GM12878 (cell line): ENCODE measurements around the gene LRRK1.

Experiments
- CREB1 ChIP-seq: IDR thresholded peaks from 2 replicates; pipeline ENCODE4 v1.6.1; 2012; ENCODE audit warnings: low read depth, mild to moderate bottlenecking, inconsistent platforms
- KAT2A ChIP-seq: conservative IDR thresholded peaks from 2 replicates; pipeline ENCODE4 v1.6.1; 2011; ENCODE audit warnings: low read depth, low read length; ENCODE audit not compliant: control insufficient read depth
- POLR2A ChIP-seq: IDR thresholded peaks from 2 replicates; pipeline ENCODE4 v1.6.1; 2011; ENCODE audit warnings: low read depth, mild to moderate bottlenecking, low read length
- ZZZ3 ChIP-seq: IDR thresholded peaks from 2 replicates; pipeline ENCODE4 v1.6.1; 2011; ENCODE audit warnings: low read depth; ENCODE audit not compliant: control insufficient read depth, insufficient read length
- TF ChIP-seq, protein P1 (sequence below), 3 experiments: IDR thresholded peaks in 2 of 3; conservative IDR thresholded peaks in 1 of 3; 2 replicates each; pipeline ENCODE4 v1.5.1; 2011; ENCODE audit warnings: low read depth in 3 of 3, low read length in 3 of 3, mild to moderate bottlenecking in 3 of 3, control low read depth in 2 of 3, moderate library complexity in 2 of 3, inconsistent platforms in 1 of 3, mixed read lengths in 1 of 3; ENCODE audit not compliant: control insufficient read depth in 2 of 3, insufficient read depth in 1 of 3; ENCODE audit errors: extremely low read depth in 1 of 3

DNA sequence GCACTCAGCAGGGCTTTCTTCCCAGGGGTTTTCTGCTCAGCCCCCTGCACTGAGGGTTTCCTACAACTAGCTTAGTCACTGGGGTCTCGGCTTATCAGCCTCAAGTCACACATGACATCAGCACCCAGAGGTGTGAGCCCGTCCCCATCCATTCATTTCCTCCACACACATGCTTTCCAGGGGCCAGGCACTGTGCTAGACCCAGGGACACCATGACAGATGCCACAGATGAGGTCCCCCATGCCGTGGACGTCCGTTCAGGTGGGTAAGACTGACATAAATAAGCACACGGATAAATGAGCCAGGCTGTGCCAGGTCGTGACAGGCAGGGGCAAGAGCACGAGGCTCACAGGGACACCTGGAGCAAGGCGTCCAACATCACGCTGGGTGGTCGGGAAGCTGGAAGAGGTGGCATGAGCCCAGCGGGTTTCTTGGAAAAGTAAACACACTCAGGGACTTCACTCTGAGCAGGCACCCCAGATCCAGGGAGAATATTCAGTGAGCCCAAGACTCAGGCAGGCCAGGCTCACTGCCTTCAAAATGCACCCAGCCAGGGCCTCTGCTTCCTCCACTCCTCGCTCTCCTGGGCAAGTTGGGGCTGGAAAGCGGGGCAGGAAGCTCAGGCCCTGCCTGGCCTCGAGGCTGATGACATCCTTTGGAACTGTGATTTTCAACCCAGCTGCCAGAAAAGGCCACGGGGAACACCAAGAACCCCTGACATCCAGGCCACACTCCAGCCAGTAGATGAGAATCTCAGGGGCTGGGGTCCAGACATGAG is 193.4 kb downstream of the LRRK1 start:
- TF ChIP-seq POLR2A: no peak
- no peak for TF ChIP-seq KAT2A
- TF ChIP-seq, protein P1, sequence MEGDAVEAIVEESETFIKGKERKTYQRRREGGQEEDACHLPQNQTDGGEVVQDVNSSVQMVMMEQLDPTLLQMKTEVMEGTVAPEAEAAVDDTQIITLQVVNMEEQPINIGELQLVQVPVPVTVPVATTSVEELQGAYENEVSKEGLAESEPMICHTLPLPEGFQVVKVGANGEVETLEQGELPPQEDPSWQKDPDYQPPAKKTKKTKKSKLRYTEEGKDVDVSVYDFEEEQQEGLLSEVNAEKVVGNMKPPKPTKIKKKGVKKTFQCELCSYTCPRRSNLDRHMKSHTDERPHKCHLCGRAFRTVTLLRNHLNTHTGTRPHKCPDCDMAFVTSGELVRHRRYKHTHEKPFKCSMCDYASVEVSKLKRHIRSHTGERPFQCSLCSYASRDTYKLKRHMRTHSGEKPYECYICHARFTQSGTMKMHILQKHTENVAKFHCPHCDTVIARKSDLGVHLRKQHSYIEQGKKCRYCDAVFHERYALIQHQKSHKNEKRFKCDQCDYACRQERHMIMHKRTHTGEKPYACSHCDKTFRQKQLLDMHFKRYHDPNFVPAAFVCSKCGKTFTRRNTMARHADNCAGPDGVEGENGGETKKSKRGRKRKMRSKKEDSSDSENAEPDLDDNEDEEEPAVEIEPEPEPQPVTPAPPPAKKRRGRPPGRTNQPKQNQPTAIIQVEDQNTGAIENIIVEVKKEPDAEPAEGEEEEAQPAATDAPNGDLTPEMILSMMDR (IDR thresholded peaks at IDR 0.05 in 2 of 3, conservative IDR thresholded peaks at IDR 0.05 in 1 of 3; ENCODE audit: control insufficient read depth in 2 of 3, extremely low read depth in 1 of 3, insufficient read depth in 1 of 3, low read depth in 3 of 3, low read length in 3 of 3): no peak
- TF ChIP-seq CREB1: no peak
- TF ChIP-seq ZZZ3: no peak
